Stimulated activated naive CD8-positive, alpha-beta T cell treated with anti-CD3 and anti-CD28 coated beads, Interleukin-15, Interleukin-2, amounts not matched to agents 100 ng/mL and 50 ng/mL, for 24 hours (primary cell): ENCODE measurements around the gene ATG3.
"Not testable (repeated sequence)": the region's sequence is repeated elsewhere in the genome, so short reads cannot be mapped to it uniquely, and the experiment has no call there.

Experiments
- H3K27ac Mint-ChIP-seq: one replicate; pipeline ENCODE4 v1.8.0; 2021; ENCODE audit warnings: mild to moderate bottlenecking, mixed read lengths
- H3K27me3 Mint-ChIP-seq: one replicate; pipeline ENCODE4 v1.8.0; 2021; ENCODE audit warnings: mixed read lengths
- H3K36me3 Mint-ChIP-seq: one replicate; pipeline ENCODE4 v1.8.0; 2021; ENCODE audit warnings: low read depth, mixed read lengths
- H3K4me1 Mint-ChIP-seq: one replicate; pipeline ENCODE4 v1.8.0; 2021; ENCODE audit warnings: low read depth, mixed read lengths
- H3K4me3 Mint-ChIP-seq: one replicate; pipeline ENCODE4 v1.8.0; 2021; ENCODE audit warnings: mild to moderate bottlenecking, mixed read lengths
- H3K9me3 Mint-ChIP-seq: one replicate; pipeline ENCODE4 v1.8.0; 2021; ENCODE audit warnings: mixed read lengths

Gene ATG3

DNA sequence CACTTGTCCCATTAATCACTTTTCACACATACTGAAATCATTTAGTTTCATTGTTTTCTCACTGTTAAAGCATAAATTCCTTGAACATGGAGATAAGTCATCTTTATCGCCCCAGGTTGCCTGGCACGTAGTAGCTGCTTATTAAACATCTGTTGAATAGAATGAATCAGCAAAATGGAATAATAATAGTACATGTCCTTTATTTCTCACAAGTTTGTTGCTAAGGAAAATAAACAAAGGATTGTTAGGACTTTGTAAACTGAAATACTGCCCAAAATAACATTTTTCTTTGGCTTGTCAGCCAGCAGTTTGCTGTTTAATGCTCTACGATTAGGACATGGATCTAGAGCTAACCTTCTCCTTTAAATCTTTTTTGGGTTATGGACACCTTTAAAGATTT, 17.9 kb upstream of the ATG3 start:
- H3K9me3 Mint-ChIP-seq: no peaks in the 10 kb centered on the region
- H3K4me1 Mint-ChIP-seq: peaks cover 6% of the 10 kb centered on the region
- H3K27me3 Mint-ChIP-seq: no peaks in the 10 kb centered on the region
- no peak overlapping the region for H3K27ac Mint-ChIP-seq
- H3K36me3 Mint-ChIP-seq: peaks cover 26% of the 10 kb centered on the region
- H3K4me3 Mint-ChIP-seq: no peak overlapping the region

GRCh38 chr3:112579232-112579631, 17.5 kb upstream of the ATG3 start:
- H3K9me3 Mint-ChIP-seq: no peaks in the 10 kb centered on the region
- H3K4me3 Mint-ChIP-seq: no peak overlapping the region
- H3K27me3 Mint-ChIP-seq: no peaks in the 10 kb centered on the region
- H3K36me3 Mint-ChIP-seq: peaks cover 21% of the 10 kb centered on the region
- H3K4me1 Mint-ChIP-seq: peaks cover 6% of the 10 kb centered on the region
- no peak overlapping the region for H3K27ac Mint-ChIP-seq

- Mint-ChIP-seq H3K27ac (no peak overlapping the region), H3K36me3 (peaks cover 40% of the 10 kb centered on the region), H3K4me1 (peaks cover 3% of the 10 kb centered on the region), H3K27me3 (no peaks in the 10 kb centered on the region), H3K9me3 (no peaks in the 10 kb centered on the region), H3K4me3 (no peak overlapping the region)
These were observed 10.9 kb upstream of the ATG3 start for GRCh38 chr3:112572701-112573100.

DNA sequence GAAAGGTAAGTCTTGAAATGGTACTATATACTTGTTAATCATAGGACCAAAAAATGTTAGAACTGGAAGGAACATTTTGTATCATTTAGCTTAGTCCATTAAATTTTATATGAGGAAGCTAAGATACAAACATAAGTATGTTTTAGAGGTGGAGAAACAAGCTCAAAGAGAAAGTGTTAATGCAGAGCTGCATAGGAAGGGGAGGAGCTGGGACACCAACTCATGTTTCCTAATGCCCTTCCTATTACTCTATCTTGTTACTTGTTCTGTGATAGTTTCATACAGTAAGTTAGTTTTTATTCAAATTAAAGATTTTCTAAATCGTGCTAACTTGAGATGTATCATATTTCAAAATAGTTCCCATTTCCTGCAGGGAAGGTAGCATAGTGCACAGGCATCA, 7.5 kb upstream of the ATG3 start:
- Mint-ChIP-seq H3K4me1 (peaks cover 12% of the 10 kb centered on the region), H3K27me3 (no peaks in the 10 kb centered on the region), H3K4me3 (no peak overlapping the region), H3K27ac (no peak overlapping the region), H3K9me3 (no peaks in the 10 kb centered on the region), H3K36me3 (peaks cover 55% of the 10 kb centered on the region)

- Mint-ChIP-seq H3K27ac (no peak overlapping the region), H3K27me3 (no peaks in the 10 kb centered on the region)
These were observed 6.9 kb upstream of the ATG3 start for GRCh38 chr3:112568642-112569041.

DNA sequence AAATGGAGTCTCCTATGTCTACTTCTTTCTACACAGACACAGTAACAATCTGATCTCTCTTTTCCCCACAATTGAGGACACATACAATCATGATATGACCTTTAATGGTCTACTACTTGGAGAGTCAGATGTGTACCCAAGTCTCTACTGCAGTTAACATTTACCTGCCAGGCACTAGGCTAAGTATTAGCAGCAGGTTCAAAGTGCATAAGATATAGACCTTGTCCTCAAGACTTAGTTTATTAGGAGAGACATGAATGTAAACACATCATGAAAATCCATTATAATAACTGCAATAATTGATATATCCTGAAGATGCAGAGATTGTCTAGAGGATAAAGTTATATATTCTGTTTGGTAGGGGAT, 3.2 kb upstream of the ATG3 start:
- Mint-ChIP-seq H3K27me3 (no peaks in the 10 kb centered on the region), H3K36me3 (peaks cover 39% of the 10 kb centered on the region), H3K4me3 (no peak overlapping the region), H3K4me1 (peaks cover 36% of the 10 kb centered on the region), H3K9me3 (no peaks in the 10 kb centered on the region), H3K27ac (no peak overlapping the region)

More at GRCh38 chr3:112568642-112569041, 6.9 kb upstream of the ATG3 start:
- Mint-ChIP-seq H3K9me3 (no peaks in the 10 kb centered on the region), H3K4me3 (no peak overlapping the region), H3K4me1 (peaks cover 18% of the 10 kb centered on the region), H3K36me3 (peaks cover 55% of the 10 kb centered on the region)

GRCh38 chr3:112564247-112564939, 2.6 kb upstream of the ATG3 start:
- not testable (repeated sequence) for H3K27me3 Mint-ChIP-seq, H3K4me3 Mint-ChIP-seq, H3K27ac Mint-ChIP-seq, H3K9me3 Mint-ChIP-seq
- peaks cover 39% of the 10 kb centered on the region for H3K36me3 Mint-ChIP-seq
- peaks cover 41% of the 10 kb centered on the region for H3K4me1 Mint-ChIP-seq

GRCh38 chr3:112561484-112561733, 353 bp downstream of the ATG3 start:
- peak overlapping the region; percentile 99 for H3K4me3 Mint-ChIP-seq
- peaks cover 54% of the 10 kb centered on the region for H3K4me1 Mint-ChIP-seq
- no peaks in the 10 kb centered on the region for H3K9me3 Mint-ChIP-seq
- H3K27me3 Mint-ChIP-seq: no peaks in the 10 kb centered on the region
- peak overlapping the region; percentile 97 for H3K27ac Mint-ChIP-seq
- peaks cover 42% of the 10 kb centered on the region for H3K36me3 Mint-ChIP-seq

DNA sequence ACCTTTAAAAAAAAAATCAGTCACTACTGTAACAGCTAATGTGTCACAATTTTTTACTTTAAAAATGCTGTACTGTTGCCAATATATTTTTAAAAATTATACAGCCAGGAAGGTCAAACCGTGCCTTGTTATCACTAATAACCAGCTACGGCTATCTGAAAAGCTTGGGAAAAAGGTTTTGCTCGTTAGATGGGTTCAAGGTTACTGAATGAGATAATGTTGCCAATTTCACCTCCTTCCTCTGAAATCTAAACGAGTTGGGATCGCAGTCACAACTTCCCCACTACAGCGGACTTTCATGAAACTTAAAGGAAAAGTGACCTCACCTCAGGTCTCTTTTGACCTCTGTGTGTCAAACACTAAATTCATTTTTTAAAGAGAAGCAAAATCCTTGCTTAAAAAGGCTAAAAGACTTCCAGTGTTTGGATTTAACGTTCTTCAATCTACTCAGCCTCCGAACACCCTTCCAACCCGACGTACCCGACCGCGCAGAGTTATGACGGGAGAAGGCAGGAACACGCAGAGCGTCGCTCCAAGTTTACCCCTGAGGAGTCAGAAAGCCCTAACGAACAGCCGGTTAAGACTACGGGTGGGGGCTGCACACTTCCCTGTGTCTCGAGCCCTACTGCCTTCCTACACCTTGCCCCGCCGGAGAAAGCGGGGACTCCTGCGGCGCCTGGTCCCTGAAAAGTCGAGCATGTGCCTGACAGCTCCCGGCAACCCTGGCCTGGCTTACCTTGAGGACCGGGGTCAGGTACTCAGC, 860 bp downstream of the ATG3 start:
- H3K4me1 Mint-ChIP-seq: peaks cover 54% of the 10 kb centered on the region
- H3K9me3 Mint-ChIP-seq: no peaks in the 10 kb centered on the region
- peaks cover 39% of the 10 kb centered on the region for H3K36me3 Mint-ChIP-seq
- peak overlapping the region; percentile 97 for H3K27ac Mint-ChIP-seq
- H3K4me3 Mint-ChIP-seq: peak overlapping the region; percentile 99
- H3K27me3 Mint-ChIP-seq: no peaks in the 10 kb centered on the region

DNA sequence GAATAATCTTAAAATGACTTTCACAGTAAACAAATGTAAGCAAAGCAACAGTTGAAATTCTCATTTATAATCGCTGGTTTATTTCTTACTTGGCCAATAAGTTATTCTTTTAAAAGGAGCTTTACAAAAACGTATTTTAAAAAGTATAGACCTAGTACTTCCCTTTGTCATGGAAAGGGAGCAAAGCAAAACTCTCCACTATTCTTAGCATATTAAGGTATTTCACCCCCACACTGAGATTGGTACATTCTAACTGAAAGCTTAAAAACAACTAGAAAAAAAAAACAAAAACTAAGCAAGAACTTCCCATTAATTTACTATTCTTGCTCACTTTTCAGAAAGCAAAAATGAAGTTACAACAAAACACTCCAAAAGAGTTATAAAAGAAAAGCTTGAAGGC, 1.5 kb downstream of the ATG3 start:
- Mint-ChIP-seq H3K27ac (peak overlapping the region; percentile 97), H3K4me1 (peaks cover 60% of the 10 kb centered on the region), H3K9me3 (no peaks in the 10 kb centered on the region), H3K36me3 (peaks cover 40% of the 10 kb centered on the region), H3K4me3 (peak overlapping the region; percentile 99), H3K27me3 (no peaks in the 10 kb centered on the region)

DNA sequence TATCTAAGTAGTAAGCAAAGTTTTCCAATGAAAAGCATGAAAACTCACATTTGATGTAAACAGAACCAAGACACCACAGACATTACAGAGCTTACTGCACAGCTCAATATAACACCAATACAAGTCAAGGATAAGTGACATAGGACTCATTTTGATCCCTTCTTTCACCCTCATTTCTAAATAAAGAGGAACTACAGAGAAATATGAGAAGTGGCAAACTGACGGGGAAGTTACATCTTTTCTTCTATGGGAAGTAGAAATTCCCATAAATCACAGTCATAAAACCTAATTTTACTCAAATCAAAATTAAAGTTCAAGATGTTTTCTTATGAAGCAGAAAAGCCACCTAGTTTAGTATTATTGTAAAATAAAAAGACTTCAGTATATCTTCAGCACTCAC, 3.8 kb downstream of the ATG3 start:
- Mint-ChIP-seq H3K27me3 (no peaks in the 10 kb centered on the region), H3K9me3 (no peaks in the 10 kb centered on the region), H3K4me1 (peaks cover 57% of the 10 kb centered on the region), H3K27ac (no peak overlapping the region), H3K36me3 (peaks cover 46% of the 10 kb centered on the region), H3K4me3 (no peak overlapping the region)

- Mint-ChIP-seq H3K36me3 (peaks cover 61% of the 10 kb centered on the region), H3K9me3 (no peaks in the 10 kb centered on the region), H3K27me3 (no peaks in the 10 kb centered on the region), H3K27ac (peak overlapping the region; percentile 45), H3K4me3 (peak overlapping the region; percentile 54), H3K4me1 (peaks cover 58% of the 10 kb centered on the region)
These were observed 6.1 kb downstream of the ATG3 start for GRCh38 chr3:112555535-112556170.

GRCh38 chr3:112550859-112551258, 10.9 kb downstream of the ATG3 start:
- no peaks in the 10 kb centered on the region for H3K9me3 Mint-ChIP-seq
- no peaks in the 10 kb centered on the region for H3K27me3 Mint-ChIP-seq
- peaks cover 24% of the 10 kb centered on the region for H3K4me1 Mint-ChIP-seq
- H3K27ac Mint-ChIP-seq: no peak overlapping the region
- H3K4me3 Mint-ChIP-seq: no peak overlapping the region
- peaks cover 64% of the 10 kb centered on the region for H3K36me3 Mint-ChIP-seq

- no peak overlapping the region for H3K4me3 Mint-ChIP-seq
- H3K9me3 Mint-ChIP-seq: no peaks in the 10 kb centered on the region
- peaks cover 68% of the 10 kb centered on the region for H3K36me3 Mint-ChIP-seq
- peaks cover 9% of the 10 kb centered on the region for H3K4me1 Mint-ChIP-seq
- H3K27ac Mint-ChIP-seq: no peak overlapping the region
- H3K27me3 Mint-ChIP-seq: no peaks in the 10 kb centered on the region
These were observed 15.5 kb downstream of the ATG3 start for GRCh38 chr3:112546216-112546759.
